A549 (cell line): ENCODE data around the gene TEC. TPM values are rescaled to one million over a fixed set of nuclear protein-coding genes. Genes with fewer than 3 reads are reported as not detected.

Source experiments
- ATAC-seq, 2 experiments: fragments of 200-7000 bp in 1 of 2; fragments of >200 bp in 1 of 2; cut with Nextera tagmentation in 1 of 2; cut with Tn5 transposase in 1 of 2; 3 replicates each; pipeline versions ENCODE4 v1.8.0 to v1.9.1; 2018 to 2020; ENCODE audit warnings: mild to moderate bottlenecking in 1 of 2, moderate library complexity in 1 of 2
- CTCF ChIA-PET: fragments of 300-600 bp; sonication (Branson Sonifier 250); formaldehyde crosslinking; extraction: SDS; loops from one replicate; lab custom pipeline; 2021; ENCODE audit warnings: antibody characterized with exemption, inconsistent platforms; lab: Yijun Ruan, JAX
- POLR2A ChIA-PET: fragments of 350-600 bp; formaldehyde crosslinking; extraction: SDS; loops from one replicate; lab custom pipeline; 2021; ENCODE audit warnings: antibody characterized with exemption, inconsistent platforms; lab: Yijun Ruan, JAX
- DNase-seq, 2 experiments: peaks; one replicate each; pipeline versions ENCODE4 v3.0.0 to v3.0.0-alpha.2; 2011 to 2016; ENCODE audit warnings: low read depth in 1 of 2, low spot score in 1 of 2
- FAIRE-seq: peaks from 2 replicates; lab custom pipeline; 2011; peaks lifted over from hg19 to GRCh38; lab: Jason Lieb, UNC
- H3K27ac ChIP-seq, 2 experiments: fragments of >200 bp; sonication (Bioruptor Twin); formaldehyde crosslinking; 3 replicates each; pipeline ENCODE4 v1.5.1; 2016 to 2017
- H3K4me1 ChIP-seq: fragments of >200 bp; sonication (Bioruptor Twin); formaldehyde crosslinking; 3 replicates; pipeline ENCODE4 v1.6.1; 2016
- H3K4me2 ChIP-seq: fragments of >200 bp; sonication (Bioruptor Twin); formaldehyde crosslinking; 3 replicates; pipeline ENCODE4 v1.6.1; 2016
- H3K4me3 ChIP-seq: fragments of >200 bp; sonication (Bioruptor Twin); formaldehyde crosslinking; 3 replicates; pipeline ENCODE4 v1.5.1; 2016
- H3K9me3 ChIP-seq: fragments of >200 bp; sonication (Bioruptor Twin); formaldehyde crosslinking; 3 replicates; pipeline ENCODE4 v1.6.1; 2016
- BCL3 ChIP-seq: fragments of >200 bp; sonication (Bioruptor Twin); formaldehyde crosslinking; IDR thresholded peaks from 3 replicates; pipeline ENCODE4 v1.6.1; 2016
- CBX8 ChIP-seq: fragments of 200-600 bp; sonication (generic); IDR thresholded peaks from 2 replicates; pipeline ENCODE4 v1.6.1; 2016
- EHF ChIP-seq: fragments of 250-450 bp; sonication (Bioruptor Pico); IDR thresholded peaks from 2 replicates; pipeline ENCODE4 v1.5.0; 2020; ENCODE audit warnings: mild to moderate bottlenecking
- ELK1 ChIP-seq: fragments of 150-350 bp; IDR thresholded peaks from 2 replicates; pipeline ENCODE4 v1.6.1; 2014; ENCODE audit warnings: low read depth, mild to moderate bottlenecking, low read length
- EP300 ChIP-seq, 2 experiments: fragments of >200 bp; sonication (Bioruptor Twin); formaldehyde crosslinking; IDR thresholded peaks; 2 replicates in 1 of 2; 3 replicates in 1 of 2; pipeline ENCODE4 v1.6.1; 2016 to 2017
- FOSL2 ChIP-seq, 2 experiments: fragments of 450-650 bp in 1 of 2; fragments of >200 bp in 1 of 2; sonication (Bioruptor Twin) in 1 of 2; formaldehyde crosslinking; IDR thresholded peaks; 2 replicates each; pipeline versions ENCODE4 v1.5.0 to v1.6.1; 2016 to 2020; ENCODE audit warnings: mild to moderate bottlenecking in 1 of 2, moderate library complexity in 1 of 2
- GATA3 ChIP-seq: IDR thresholded peaks from 2 replicates; pipeline ENCODE4 v1.6.1; 2012; ENCODE audit warnings: borderline replicate concordance
- HDAC2 ChIP-seq: fragments of 200-600 bp; sonication (generic); IDR thresholded peaks from 2 replicates; pipeline ENCODE4 v1.6.1; 2016
- HMGXB4 ChIP-seq: fragments of 250-450 bp; sonication (Bioruptor Pico); IDR thresholded peaks from 2 replicates; pipeline ENCODE4 v1.5.0; 2021; ENCODE audit warnings: mild to moderate bottlenecking, moderate library complexity, borderline replicate concordance
- HOXA7 ChIP-seq: fragments of 250-450 bp; sonication (Bioruptor Pico); IDR thresholded peaks from 2 replicates; pipeline ENCODE4 v1.5.0; 2020; ENCODE audit warnings: mild to moderate bottlenecking, moderate library complexity
- HOXB13 ChIP-seq: fragments of 250-450 bp; sonication (Bioruptor Pico); IDR thresholded peaks from 2 replicates; pipeline ENCODE4 v1.5.0; 2020; ENCODE audit warnings: low read depth, mild to moderate bottlenecking, moderate library complexity
- JUN ChIP-seq, 2 experiments: fragments of >200 bp; sonication (Bioruptor Twin); formaldehyde crosslinking; IDR thresholded peaks; 2 replicates in 1 of 2; 3 replicates in 1 of 2; pipeline ENCODE4 v1.6.1; 2016 to 2017
- KDM1A ChIP-seq: fragments of 200-600 bp; sonication (generic); IDR thresholded peaks from 2 replicates; pipeline ENCODE4 v1.6.1; 2016; ENCODE audit warnings: low read depth, mild to moderate bottlenecking
- KDM5A ChIP-seq: fragments of 200-600 bp; sonication (generic); IDR thresholded peaks from 2 replicates; pipeline ENCODE4 v1.6.1; 2016; ENCODE audit warnings: antibody characterized with exemption, mild to moderate bottlenecking
- MAFK ChIP-seq: fragments of 450-650 bp; IDR thresholded peaks from 2 replicates; pipeline ENCODE4 v1.6.1; 2014; ENCODE audit not compliant: partially characterized antibody
- MAX ChIP-seq: IDR thresholded peaks from 2 replicates; pipeline ENCODE4 v1.6.1; 2012
- MYC ChIP-seq: IDR thresholded peaks from 2 replicates; pipeline ENCODE4 v1.6.1; 2012; ENCODE audit warnings: mild to moderate bottlenecking, inconsistent platforms, low read length, improper control_type of control experiment, borderline replicate concordance
- NFE2L2 ChIP-seq: fragments of 150-350 bp; conservative IDR thresholded peaks from 2 replicates; pipeline ENCODE4 v1.6.1; 2014; ENCODE audit warnings: low read length
- NPAS2 ChIP-seq: fragments of 250-450 bp; sonication (Bioruptor Pico); IDR thresholded peaks from 2 replicates; pipeline ENCODE4 v1.8.0; 2022; ENCODE audit warnings: mild to moderate bottlenecking, moderate library complexity, borderline replicate concordance
- NR3C1 ChIP-seq: fragments of >200 bp; sonication (Bioruptor Twin); formaldehyde crosslinking; IDR thresholded peaks from 3 replicates; pipeline ENCODE4 v1.6.1; 2017
- PHF8 ChIP-seq: fragments of 200-600 bp; sonication (generic); IDR thresholded peaks from 2 replicates; pipeline ENCODE4 v1.6.1; 2016; ENCODE audit warnings: low read depth, mild to moderate bottlenecking, antibody characterized with exemption, moderate library complexity, borderline replicate concordance
- POLR2A ChIP-seq: IDR thresholded peaks from 2 replicates; pipeline ENCODE4 v1.6.1; 2012; ENCODE audit warnings: mild to moderate bottlenecking, low read length
- RCOR1 ChIP-seq: fragments of 150-350 bp; IDR thresholded peaks from 2 replicates; pipeline ENCODE4 v1.6.1; 2014; ENCODE audit warnings: antibody characterized with exemption, low read length, low read depth
- SMC3 ChIP-seq: fragments of >200 bp; sonication (Bioruptor Twin); formaldehyde crosslinking; IDR thresholded peaks from 3 replicates; pipeline ENCODE4 v1.6.1; 2018; ENCODE audit warnings: inconsistent platforms
- SREBF2 ChIP-seq: fragments of 450-650 bp; IDR thresholded peaks from 2 replicates; pipeline ENCODE4 v1.6.1; 2014; ENCODE audit warnings: mild to moderate bottlenecking, moderate library complexity
- ZFP36 ChIP-seq: fragments of 450-650 bp; IDR thresholded peaks from 2 replicates; pipeline ENCODE4 v1.6.1; 2014; ENCODE audit warnings: borderline replicate concordance; ENCODE audit not compliant: partially characterized antibody
- ZNF302 ChIP-seq: fragments of 250-450 bp; sonication (Bioruptor Pico); IDR thresholded peaks from 2 replicates; pipeline ENCODE4 v1.9.0; 2021; ENCODE audit warnings: inconsistent platforms, mild to moderate bottlenecking, moderate library complexity
- ZSCAN20 ChIP-seq: fragments of 250-450 bp; sonication (Bioruptor Pico); IDR thresholded peaks from 2 replicates; pipeline ENCODE4 v1.8.0; 2022; ENCODE audit warnings: mild to moderate bottlenecking, moderate library complexity
- WGBS: methylation state at CpG from one replicate; pipeline ENCODE4 v1.1.6; 2017; ENCODE audit errors: missing lambda C conversion rate; 5-methylcytosine and 5-hydroxymethylcytosine counted together
- polyA plus RNA-seq, 4 experiments: library from polyadenylated mRNA; depleted of rRNA in 3 of 4; stranded (reverse); fragments of >200 nt; fragmentation: RNase III in 1 of 4; extraction: RNeasy Plus Mini Kit Qiagen cat#74134 plus additional on column Dnase treatment in 1 of 4; gene quantifications; 2 replicates in 3 of 4; 3 replicates in 1 of 4; pipeline ENCODE4 v1.2.3, GENCODE V29; 2011 to 2017

TEC gene
- polyA plus RNA-seq, 2 of the 4 experiments (the other 2 are of a cell fraction), result 1.2 to 1.6 TPM

GRCh38 chr4:48243429-48243828 lies 26.2 kb downstream of the TEC start:
- TF ChIP-seq NR3C1 (no peak), SREBF2 (no peak), RCOR1 (no peak), ZNF302 (CRISPR knock-in tag) (no peak), PHF8 (no peak), JUN (IDR thresholded peaks at IDR 0.05) (no peak), ZFP36 (no peak), GATA3 (no peak), SMC3 (no peak), EP300 (IDR thresholded peaks at IDR 0.05) (no peak), HOXB13 (CRISPR knock-in tag) (no peak), ZSCAN20 (CRISPR knock-in tag) (no peak), KDM5A (no peak), MAX (no peak), ELK1 (no peak), POLR2A (no peak), NPAS2 (CRISPR knock-in tag) (no peak), FOSL2 (IDR thresholded peaks at IDR 0.05) (no peak), FOSL2 (CRISPR knock-in tag; IDR thresholded peaks at IDR 0.05) (no peak), HMGXB4 (CRISPR knock-in tag) (no peak), MAFK (no peak)
- Histone ChIP-seq H3K27ac (no peak overlapping the region), H3K4me3 (no peak overlapping the region), H3K4me2 (no peak overlapping the region), H3K4me1 (0 out of 3 replicates have a peak, but pooled peaks cover 2% of the 10 kb centered on the region), H3K9me3 (peaks cover 2% of the 10 kb centered on the region; the same call in 1 of the 3 replicates)
- ChIA-PET CTCF (no interaction called here), POLR2A (no interaction called here)
- WGBS, result 88% methylated on average over 2 of the region's 3 CpGs
- FAIRE-seq (no peak), ATAC-seq (no peak), DNase-seq (no peak)

- Histone ChIP-seq H3K4me1 (0 out of 3 replicates have a peak, but pooled peaks cover 5% of the 10 kb centered on the region), H3K4me2 (no peak overlapping the region), H3K9me3 (peaks cover 2% of the 10 kb centered on the region; the same call in 1 of the 3 replicates), H3K27ac (no peak overlapping the region), H3K4me3 (no peak overlapping the region)
- ATAC-seq (no peak), FAIRE-seq (no peak), DNase-seq (no peak)
- POLR2A ChIA-PET, result no interaction called here
- CTCF ChIA-PET, result no interaction called here
- WGBS, result 12% methylated on average over 1 of the region's 1 CpG
- TF ChIP-seq HDAC2, result no peak
Measured at GRCh38 chr4:48242511-48243195, 27.0 kb downstream of the TEC start.

- no peak for FAIRE-seq
Measured at GRCh38 chr4:48241731-48242130, 27.9 kb downstream of the TEC start.

More at GRCh38 chr4:48241731-48242130, 27.9 kb downstream of the TEC start:
- no peak for TF ChIP-seq CBX8
- no peak for TF ChIP-seq BCL3
- TF ChIP-seq MAFK, result peak; percentile 25
- TF ChIP-seq HOXA7, result no peak
- no peak for TF ChIP-seq ZNF302 (CRISPR knock-in tag)
- peak; percentile 50; the same call in 1 of the 2 replicates for TF ChIP-seq NFE2L2
- TF ChIP-seq EHF (CRISPR knock-in tag), result no peak
- no peak for TF ChIP-seq MYC
- no peak for TF ChIP-seq HOXB13 (CRISPR knock-in tag)
- TF ChIP-seq KDM1A, result no peak
- TF ChIP-seq HMGXB4 (CRISPR knock-in tag), result no peak
- TF ChIP-seq ELK1, result no peak
- DNase-seq (no peak), ATAC-seq (no peak)
- Histone ChIP-seq H3K4me3 (no peak overlapping the region), H3K27ac (no peak overlapping the region), H3K4me2 (no peak overlapping the region), H3K9me3 (peaks cover under 1% of the 10 kb centered on the region; the same call in 1 of the 3 replicates), H3K4me1 (0 out of 3 replicates have a peak, but pooled peaks cover 3% of the 10 kb centered on the region)
- CTCF ChIA-PET, result no interaction called here
- POLR2A ChIA-PET, result no interaction called here
- WGBS, result 81% methylated on average over 2 of the region's 2 CpGs
